HG02852 (cell line): Measurements from ENCODE around the gene KCNQ5.

ENCODE experiments used
- ATAC-seq: cut with Tn5 transposase; IDR thresholded peaks from one replicate; pipeline ENCODE4 v1.9.1; 2021; ENCODE audit warnings: mild to moderate bottlenecking, moderate library complexity; ENCODE audit not compliant: unreplicated experiment

The KCNQ5 gene

DNA sequence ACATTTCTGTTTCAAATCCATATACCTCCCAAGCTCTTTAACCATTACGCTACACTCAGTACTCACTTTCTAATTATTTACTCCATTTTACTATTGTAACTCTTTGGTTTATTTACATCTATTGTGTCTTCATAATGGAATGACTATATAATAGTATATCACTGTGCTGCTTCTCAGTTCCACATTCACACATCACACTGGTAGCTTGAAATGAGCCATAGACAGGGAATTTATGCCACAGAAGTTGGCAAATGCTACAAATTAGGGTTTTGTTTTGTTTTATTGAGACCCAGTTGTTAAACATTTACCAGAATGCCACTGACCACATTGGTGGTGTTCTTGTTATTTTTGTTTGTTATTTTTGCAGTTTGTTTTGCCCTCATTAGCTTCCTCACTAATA lies 213.9 kb downstream of the KCNQ5 start:
- no peak for ATAC-seq

DNA sequence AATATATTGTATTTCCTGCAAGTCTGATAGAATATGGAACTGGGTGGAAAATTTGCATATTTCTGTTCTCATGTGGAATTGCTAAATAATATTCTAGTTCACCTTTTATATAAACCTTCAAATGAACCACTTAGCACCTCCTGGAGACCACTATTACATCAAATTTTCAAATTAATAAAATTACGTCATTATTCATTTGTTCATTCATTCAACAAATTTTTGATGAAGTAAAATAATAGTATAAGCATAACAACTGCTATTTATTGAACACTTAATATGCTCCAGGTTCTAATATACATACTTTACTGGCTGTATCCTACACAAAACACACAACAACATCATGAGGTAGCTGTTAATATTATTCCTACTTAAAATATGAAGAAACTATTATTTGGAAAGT lies 215.1 kb downstream of the KCNQ5 start:
- no peak for ATAC-seq

DNA sequence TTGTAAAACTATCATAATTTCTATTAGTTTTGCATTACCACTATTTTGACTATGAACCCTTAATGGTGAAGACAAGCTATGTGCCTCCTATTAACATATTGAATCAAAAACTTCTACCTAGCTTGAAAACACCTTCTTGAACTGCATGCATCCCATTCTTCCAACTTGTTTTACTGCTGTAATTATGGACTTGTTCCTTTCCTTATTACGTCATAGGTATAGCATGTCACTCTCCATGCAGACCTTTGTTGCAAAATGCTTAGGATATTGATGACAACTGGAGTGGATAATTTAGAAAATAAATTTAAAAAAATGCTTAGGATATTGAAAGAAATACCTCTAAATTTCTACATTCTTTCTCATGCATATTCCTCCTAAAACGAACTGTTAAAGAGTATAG lies 219.3 kb downstream of the KCNQ5 start:
- no peak for ATAC-seq

DNA sequence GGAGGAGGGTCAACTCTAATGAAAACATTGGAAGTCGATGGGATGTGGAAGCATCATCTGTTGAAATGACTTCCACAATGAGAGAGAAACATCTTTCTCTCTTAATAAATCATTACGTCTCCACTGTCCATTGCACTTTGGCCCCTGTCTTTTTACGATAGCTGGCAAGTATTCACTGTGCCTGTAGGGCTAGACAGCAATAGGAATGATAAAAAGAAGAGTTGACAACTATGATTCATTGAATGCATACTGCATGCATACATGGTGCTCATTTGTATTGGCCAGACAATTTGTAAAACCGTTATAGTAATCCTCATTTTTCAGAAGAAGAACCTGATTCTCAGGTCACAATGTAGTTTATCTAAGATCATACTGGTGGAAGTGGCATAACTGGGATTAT lies 220.3 kb downstream of the KCNQ5 start:
- ATAC-seq = no peak

DNA sequence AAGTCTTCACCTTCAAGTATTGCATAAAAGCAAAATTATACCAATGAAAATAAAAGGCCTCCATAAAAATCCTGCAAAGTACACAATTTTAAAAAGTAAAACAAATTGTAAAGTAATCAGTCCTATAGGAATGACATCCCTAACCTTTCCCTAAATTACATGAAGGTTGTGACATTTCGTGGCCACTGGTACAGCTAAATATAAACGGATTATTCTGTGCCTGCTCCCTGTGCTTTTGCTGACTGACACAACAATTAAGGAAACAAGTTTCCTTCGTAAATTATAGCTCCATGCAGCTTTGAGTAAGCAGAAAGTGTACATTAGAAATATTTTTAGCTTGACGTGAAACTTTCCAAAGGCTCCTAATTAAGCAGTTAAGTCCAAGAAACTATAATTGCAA lies 222.8 kb downstream of the KCNQ5 start:
- no peak for ATAC-seq

DNA sequence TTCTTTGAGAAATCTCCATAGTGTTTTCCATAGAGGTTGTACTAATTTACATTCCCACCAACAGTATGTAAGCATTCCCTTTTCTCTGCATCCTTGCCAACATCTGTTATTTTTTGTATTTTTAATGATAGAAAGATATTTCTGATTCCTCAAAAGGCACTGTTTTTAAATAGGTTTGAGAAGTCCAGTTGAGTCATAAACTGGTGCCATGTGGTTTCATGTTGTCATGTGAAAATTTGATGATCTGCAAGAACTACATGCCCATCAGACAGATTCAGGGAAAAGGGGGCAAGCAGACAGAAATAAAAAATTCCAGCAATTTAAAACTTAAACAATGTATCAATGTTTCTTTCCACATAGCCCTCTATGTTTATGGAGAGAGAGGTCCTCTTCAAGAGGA lies 227.5 kb downstream of the KCNQ5 start:
- ATAC-seq = no peak

DNA sequence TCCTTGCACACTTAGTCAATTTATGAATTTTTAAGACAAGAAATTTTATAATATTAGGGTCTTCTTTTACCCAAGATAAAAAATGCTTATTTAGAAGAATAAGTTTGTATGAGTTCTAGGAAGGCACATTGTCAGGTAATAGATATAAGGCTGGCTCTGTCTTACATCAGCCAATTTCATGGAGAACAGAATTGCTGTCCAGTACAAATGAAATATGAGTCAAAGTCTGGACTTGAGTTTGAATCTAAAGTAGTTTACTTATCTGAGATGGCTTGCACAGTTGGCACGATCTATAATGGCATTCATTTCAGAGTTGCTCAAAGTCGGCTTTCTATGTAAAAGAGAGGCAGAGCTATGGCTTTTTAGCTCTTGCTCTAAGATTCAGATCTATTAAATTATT lies 228.2 kb downstream of the KCNQ5 start:
- no peak for ATAC-seq

DNA sequence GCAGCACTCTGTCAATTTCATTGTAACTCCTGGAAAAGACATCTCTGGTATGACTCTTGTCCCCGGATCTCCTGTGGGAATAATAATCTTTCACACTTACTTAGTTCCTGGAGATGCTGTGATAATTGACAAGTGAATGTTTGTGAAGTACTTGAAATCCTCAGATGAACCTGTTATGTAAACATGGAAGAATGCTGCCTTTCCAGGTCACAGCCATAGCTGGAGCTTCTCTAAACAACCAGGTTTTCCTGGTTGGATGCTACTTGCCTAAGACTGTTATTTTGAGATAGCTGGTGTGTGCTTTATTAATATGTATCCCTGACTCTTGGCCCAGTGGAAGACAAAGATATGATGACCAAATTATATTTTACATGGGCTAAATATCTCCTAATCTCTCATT lies 228.6 kb downstream of the KCNQ5 start:
- ATAC-seq = no peak

DNA sequence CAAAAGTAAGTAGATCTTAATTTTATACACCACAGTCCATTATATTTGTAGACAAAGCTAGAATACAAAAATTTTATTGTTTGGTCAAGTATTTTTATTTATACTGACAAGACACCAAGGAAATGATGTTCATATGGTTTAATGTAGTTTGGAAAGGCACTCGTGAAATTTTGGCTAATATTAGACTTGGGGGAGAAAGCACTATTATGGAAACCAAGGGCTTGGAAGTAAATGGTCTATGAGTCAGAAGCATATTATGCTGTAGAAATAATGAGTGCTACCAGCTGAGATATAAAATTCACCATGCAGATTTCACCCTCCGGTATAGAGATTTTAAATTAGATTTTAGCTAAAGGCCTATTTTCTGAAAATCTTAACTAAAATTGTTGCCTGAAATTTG lies 233.6 kb downstream of the KCNQ5 start:
- no peak for ATAC-seq

DNA sequence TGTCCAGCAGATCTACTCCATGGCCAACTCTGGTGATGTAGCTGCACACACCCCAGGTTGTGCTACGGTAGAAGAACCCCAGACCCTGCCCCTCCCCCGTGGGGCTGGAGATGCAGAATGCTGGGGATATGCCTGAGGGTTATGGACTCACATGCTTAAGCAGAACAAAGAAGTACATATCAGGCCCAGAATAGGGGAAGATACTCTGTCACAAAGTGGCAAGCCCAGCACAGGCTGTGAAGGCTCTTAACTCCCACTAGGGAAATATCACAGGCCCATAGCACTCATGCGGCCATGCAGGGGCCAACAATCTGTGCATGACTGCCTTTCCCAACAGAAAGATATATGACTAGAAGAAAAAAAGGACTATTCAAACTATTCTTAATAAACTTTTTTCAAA lies 234.9 kb downstream of the KCNQ5 start:
- no peak for ATAC-seq

DNA sequence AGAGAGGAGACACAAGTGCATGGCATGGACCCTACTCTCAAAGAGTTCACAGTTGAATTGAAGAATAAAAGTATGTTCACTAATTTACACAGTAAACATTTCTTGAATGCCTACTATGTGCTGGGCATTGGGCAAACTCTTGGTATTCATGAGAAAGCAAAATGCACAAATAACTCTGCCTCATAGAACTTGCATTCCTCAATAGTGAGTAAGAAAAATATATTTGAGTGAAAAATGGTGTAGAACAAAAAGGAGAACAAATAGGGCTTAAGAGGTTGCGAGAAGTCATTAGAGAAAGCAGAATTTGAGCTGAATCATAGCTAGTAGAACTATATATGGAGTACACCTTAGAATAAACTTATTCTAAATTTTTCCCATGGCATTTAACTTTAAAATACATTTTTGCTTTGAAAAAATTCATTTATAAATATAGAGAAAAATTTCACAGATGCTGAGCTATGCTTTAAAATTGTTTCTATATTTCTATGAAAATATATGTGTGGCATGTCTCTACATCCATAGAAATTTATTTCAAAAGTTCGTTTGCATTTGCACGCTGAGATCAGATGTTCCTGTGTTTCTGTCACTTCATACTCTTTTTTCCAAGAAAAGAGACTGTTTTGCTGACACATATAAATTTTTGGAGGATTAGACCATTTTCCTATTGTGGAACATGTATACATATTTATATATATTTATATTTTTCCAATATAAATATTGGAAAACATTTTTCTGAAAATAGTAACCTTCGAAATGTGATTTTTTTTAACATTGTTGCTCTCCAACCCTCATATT lies 236.1 kb downstream of the KCNQ5 start:
- no peak for ATAC-seq

DNA sequence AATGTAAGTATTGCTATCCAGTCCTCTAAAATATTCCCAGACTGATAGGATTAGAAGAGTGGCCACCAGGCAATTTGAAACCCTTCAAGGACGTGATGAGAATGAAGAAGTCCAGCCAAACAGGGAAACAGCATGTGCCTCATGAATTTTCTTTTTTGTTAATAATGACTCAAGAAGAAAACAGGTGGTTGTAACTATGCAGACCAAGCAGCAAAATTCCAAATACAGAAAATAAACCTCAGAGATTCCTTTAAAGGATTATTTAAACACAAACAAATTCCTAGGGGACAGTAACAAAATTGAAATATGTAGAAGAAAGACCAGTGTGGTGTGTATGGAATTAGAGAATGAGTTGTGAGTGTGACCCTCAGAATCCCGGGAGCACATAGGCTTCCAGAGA lies 239.2 kb downstream of the KCNQ5 start:
- ATAC-seq = no peak

DNA sequence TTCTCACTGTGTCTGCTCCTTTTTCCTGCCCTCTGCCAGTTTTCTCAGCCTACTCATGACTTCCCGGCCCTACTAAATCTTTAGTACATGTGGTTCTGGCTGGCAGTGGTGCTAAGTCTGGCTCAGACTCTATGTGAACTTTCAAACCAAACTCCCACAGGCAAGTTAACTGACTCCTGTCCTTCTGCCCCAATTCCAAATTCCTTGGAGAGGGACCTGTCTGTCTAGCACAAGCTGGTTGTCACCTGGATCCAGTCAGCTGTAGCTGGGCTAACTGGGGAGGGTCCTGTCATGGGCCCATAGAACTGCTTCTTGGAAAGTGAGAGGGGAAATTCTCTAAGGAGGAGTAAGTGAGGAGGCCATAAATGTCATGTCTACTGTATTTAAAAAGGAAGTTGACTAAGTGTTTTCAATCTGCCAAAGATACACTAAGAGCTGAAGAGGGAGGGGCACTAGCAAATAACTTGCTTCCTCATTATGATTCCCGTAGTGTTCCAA lies 240.1 kb downstream of the KCNQ5 start:
- ATAC-seq = peak; percentile 55

DNA sequence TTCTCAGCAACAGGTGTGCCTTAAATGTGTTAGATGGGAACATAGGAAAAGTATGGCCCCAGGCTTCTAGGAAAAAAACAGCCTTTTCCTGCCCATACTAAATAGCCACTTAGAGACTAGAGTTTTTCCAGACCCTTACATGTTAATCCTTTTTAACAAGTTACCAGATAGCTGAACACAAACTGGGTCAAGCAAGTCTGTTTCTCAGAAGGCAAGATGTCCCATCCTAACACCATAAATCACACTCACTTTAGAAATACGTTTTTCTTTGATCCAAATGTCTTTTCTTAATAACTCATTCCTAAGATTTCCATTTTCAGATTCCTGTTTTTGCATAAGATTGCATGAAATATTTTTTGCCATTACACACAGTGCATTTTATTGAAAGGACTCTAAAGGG lies 241.3 kb downstream of the KCNQ5 start:
- ATAC-seq = no peak

DNA sequence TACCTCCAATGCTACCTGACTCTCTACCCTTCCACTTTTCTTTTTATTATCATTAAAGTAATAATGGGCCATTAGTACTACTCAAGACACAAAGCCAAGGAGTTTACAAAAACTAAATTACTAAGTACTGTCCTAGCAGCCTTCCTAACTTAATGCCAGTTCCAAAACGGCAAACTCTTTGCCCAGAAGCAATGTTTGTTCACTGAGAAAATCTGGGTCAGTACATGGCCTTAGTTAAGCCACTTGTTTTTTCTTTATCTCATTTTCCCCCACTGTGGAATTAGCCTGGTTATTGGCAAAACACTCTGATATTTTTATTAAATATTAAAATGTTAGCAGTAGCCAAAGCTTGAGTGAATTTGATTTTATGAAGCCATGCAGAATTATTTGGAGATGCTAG lies 242.4 kb downstream of the KCNQ5 start:
- no peak for ATAC-seq

DNA sequence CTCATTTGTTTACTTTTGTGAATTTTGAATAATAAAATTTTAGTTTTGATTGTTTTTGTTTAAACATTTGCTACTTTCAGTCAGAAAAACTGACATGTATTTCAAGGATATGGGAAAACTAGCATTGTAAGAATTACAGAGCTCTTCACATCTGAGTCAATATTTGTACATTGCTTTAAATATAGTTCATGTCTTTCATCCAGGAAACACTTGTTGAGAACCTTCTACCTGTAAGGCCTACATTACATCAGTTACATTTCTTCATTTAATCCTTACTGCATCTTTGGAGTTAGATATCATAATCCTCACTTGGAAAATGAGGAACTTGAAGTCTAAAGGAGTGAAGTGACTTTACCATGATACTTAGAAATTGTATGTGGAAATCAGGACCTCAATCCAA lies 242.9 kb downstream of the KCNQ5 start:
- ATAC-seq = no peak

DNA sequence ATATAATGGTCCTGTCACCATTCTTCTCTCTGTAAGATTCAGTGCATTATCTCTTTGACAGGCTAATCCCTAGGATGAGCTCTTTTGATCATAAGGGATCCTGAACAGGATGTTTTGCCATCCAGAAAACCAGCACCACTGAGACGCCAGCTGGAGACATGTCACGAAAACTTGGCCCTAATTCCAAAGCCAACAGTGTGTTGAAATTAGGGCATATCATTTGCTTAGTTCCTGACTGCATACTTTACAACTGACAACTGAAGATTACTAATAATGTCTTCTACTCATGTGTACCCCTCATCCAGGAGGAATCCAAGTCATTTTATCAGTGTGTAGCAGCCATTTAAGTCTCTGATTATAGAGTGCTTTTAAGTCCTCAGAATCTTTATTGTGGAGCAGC lies 243.6 kb downstream of the KCNQ5 start:
- ATAC-seq = no peak

DNA sequence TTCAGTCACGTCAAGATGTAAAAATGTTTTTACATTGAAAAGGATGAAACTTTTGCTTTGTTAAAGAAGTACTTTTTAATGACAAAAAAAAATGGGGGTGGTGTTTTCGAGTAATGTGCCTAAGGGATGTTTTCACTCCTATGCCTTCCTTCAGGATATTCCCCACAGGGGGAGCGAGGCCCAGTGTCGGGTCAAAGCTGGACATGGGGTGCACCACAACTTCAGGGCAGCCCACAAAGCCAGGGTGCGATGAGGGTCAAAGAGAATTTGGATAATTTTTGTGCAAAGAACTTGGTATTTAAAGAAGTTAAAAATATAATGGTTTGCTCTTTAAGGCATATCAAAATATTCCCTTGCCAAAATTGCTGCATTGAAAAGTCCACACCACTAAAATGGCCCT lies 247.8 kb downstream of the KCNQ5 start:
- no peak for ATAC-seq

DNA sequence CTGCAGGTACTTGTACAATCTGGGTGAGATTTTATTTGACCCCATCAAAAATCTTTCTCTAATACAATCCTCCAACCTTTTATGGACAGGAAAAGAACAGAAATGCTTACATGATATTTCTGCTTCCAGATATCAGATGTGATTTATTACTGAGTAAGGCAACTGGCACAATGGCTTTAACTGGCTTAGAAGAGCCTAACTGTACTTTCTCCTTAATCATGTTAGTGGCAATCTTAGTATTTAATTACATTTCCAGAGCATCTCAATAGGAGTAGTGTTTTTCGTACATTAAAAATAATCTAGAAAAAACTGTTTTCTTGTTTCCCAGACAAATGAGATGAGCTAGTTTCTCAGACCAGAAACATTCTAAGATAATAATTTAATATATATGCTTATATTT lies 251.6 kb downstream of the KCNQ5 start:
- ATAC-seq = no peak

DNA sequence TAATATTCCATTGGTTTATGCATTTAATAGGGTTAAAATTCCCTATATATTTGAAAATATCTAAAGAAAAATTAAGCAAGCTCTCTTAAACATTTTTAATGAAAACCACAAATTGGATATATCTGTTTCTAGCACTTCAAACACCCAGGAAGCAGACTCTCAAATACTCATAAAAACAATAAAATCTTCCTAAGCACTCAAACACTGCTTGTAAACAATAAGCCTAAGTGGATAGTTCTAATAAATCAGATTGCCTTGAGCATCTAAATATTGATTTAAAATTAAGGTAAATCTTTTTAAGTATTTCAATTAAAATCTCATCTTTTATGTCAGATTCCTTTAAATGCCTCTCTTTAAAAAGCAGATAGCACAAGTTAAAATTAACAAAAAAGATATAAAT lies 254.4 kb downstream of the KCNQ5 start:
- no peak for ATAC-seq

DNA sequence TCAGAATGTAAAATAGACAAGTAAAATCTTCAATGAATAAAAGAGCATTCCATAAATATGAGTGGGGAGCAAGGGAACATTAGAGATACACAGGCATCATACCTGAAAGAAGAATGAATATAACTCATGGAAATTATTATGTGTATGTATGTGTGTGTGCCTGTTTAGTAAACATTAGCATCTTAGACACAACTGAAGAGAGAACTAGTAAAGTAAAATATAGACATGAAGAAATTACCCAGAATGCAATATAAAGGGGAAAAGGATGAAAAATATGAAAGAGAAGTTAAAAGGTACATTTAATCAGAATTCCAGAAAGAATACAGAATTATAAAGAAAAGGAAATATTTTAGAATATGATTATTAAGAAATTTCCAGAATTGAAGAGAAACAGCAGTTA lies 264.3 kb downstream of the KCNQ5 start:
- ATAC-seq = no peak

DNA sequence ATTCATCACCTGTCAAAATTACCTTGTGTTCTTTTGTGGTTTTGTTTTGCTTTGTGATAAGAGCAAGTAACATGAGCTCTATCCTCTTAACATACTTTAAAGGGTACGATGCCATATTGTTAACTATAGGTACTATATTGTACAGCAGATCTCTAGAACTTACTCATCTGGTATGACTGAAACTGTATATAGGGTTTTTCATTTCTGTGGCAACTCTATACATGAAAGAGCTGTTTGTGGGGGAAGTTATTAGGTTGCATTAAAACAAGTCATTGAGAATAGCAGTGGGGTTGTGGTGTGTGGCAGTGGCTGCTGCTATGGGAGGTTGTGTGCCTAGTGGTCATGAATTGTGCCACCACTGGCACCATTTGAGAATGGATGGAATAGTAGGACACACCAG lies 268.4 kb downstream of the KCNQ5 start:
- no peak for ATAC-seq

DNA sequence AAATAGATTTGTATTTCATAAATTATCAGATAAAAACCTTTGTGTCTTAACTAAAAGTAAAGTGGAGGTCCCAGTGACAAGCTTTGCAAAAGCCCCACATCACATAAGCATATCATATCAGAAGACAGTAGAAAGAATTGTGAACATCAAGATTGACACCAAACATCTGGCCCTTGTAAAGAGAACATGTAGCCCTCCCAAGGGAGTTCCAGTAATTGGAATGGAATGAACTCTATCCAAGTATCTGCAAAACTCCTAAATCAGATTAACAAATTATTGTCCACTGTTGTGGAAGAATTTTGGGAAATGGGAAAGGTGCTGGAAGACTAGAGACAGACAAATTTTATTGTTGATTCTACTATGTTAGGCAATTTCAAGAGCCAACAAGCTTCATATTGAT lies 268.8 kb downstream of the KCNQ5 start:
- ATAC-seq = no peak
